Fibroblast of gingiva (primary cell): ENCODE measurements around the gene MCAT.

Experiments used
- DNase-seq: peaks from one replicate; pipeline ENCODE4 v3.0.0-alpha.2; 2011; ENCODE audit warnings: low read depth

MCAT gene

DNA sequence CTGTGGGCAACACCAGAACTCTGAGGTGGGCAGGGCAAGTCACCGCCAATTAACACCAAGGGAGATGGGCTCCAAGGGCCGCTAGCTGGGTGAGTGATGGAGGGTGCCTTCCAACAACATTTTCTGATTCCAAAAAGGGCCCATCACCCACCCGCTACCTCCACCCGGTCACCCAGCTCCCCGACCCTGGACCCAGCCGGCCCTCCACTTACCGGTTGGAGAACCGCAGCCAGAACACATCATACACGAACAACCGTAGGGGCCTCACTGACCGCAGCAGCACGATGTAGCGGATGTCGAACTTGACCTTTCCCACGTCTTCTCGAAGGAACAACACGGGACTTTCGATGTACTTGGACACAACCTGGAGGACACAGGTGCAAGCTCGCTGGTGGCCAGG lies 29.0 kb upstream of the MCAT start:
- DNase-seq = no peak

GRCh38 chr22:43171607-43172006 lies 28.4 kb upstream of the MCAT start:
- no peak for DNase-seq

GRCh38 chr22:43171019-43171491 lies 27.9 kb upstream of the MCAT start:
- no peak for DNase-seq

DNA sequence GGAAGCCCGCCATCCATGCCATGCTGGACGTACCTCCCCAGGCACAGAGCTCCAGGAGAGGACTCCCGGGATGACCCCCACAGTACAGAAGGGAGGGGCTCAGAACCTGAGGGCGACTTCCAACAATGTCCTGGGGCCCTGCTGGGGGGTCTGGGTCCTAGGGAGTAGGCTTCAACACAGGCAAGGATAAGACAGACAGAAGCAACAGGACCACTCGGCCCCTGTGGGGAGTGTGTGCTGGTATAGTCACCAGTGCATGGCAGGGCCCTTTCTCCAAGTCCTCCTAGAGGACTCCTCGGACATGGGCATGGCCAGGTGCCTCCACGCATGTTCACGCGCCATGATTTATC lies 26.9 kb upstream of the MCAT start:
- DNase-seq = no peak

DNA sequence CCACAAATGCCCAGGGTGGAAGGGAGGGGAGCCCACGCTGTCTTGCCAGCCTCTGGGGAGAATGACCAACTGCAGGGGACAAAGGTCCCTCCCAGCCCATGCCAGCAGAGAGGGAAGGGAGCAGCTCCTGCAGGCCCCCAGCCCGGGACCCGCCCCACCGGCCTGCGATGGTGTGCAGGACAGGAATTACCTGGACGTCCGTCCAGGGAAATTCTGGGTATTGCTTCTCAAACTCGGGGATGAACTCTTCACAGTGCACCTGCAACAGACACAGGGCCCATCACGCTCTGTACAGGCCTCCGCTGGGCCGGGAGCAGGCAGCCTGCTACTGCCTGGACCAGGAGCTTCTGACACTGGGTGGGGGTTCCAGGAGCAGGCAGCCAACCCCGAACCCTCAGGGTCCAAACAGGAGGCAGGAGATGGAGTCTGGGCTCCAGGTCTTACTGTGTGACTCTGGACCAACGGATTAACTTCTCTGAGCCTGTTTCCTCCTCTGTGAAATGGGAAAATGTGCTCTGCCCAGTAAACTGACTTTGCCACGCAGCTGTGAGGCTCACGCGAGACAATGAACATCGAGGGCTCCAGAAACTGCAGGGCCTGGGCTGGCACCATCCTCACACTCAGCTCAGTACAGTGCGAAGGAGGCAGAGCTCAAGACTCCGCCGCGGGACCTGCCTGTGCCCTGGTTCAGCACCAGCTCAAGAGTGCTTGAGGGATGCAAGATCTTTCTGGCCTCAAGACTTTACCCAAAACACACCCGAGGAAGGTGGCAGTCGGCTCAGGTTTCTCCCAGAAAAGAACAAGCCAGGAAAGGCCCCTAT lies 26.3 kb upstream of the MCAT start:
- DNase-seq = no peak

- DNase-seq = peak; percentile 60
These were observed 25.5 kb upstream of the MCAT start for GRCh38 chr22:43168471-43169309.

- DNase-seq = no peak
These were observed 23.9 kb upstream of the MCAT start for GRCh38 chr22:43167001-43167589.

DNA sequence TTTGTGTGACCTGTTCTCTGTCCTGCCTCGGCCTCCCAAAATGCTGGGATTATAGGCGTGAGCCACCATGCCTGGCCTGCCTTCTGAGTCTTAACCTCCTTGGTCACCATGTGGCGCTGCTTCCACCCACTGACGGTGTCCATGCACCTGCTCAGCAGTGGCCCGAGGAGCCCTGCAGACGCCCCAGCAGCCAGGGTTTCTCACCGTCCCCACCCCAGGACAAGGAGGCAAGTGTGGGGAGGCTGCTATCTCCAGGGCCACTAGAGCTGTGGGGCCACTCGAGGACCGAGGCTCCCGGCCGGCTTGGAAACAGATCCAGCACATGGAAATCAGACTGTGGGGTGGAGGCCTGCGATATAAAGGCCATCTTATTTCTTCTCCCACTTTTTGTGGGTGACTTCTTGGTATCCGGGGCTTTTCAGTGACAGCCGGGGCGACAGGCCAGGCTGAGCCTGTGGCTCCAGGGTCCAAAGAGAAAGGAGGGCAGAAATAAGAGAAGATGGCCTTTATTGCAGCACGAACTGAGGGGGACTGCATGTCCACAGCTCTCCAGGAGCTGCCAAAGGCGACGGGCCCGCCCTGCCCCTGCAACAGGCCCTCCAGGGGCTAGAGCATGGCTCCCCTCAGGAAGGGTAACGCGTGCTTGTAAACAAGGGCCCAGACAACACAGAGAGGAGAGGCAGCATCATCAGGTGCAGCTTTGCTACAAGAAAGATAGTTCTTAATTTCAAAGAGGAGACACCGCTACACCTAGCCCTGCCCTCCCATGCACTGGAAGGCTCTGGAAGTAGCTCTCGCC lies 23.1 kb upstream of the MCAT start:
- no peak for DNase-seq

DNA sequence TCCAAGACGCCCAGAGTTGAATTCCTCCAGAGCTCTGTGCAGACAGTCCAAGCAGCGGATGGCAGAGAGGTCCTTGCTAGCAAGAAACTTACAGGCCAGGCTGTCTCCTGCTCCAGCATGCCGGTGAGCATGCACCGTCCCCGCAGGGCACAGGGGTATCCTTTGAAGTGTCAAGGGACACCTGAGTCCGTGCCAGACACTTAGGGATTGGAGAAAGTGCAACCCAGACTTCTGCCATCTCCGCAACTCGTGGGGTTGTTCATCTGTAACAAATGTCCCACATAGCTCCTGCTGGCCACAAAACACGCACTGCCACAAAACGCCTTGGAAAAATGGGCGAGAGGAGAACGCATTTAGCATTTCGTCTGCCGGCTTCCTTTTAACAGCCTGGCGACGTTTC lies 21.4 kb upstream of the MCAT start:
- DNase-seq = no peak

- DNase-seq = no peak
These were observed 20.1 kb upstream of the MCAT start for GRCh38 chr22:43163241-43163795.

DNA sequence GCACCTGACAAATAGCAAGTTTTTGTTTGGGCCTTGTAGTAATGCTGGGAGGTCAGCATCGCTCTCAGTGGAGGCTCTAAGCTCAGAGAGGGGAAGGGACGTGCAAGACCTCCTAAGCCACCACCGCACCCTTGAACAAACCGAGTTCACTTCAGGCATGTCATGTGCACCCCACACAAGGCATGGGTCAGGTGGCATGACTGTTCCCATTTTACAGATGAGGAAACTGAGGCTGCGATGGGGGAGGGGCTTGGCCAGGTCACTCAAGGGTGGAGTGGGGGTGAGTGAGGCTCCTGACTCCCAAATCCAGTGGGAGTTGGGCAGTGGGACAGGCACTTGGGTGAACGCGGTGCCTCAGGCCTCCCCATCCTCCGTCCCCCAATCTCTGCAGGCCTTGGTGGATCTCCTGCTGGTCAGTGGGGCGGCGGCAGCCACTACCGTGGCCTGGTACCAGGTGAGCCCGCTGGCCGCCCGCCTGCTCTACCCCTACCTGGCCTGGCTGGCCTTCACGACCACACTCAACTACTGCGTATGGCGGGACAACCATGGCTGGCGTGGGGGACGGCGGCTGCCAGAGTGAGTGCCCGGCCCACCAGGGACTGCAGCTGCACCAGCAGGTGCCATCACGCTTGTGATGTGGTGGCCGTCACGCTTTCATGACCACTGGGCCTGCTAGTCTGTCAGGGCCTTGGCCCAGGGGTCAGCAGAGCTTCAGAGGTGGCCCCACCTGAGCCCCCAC lies 19.4 kb upstream of the MCAT start:
- no peak for DNase-seq

- no peak for DNase-seq
These were observed 17.4 kb upstream of the MCAT start for GRCh38 chr22:43160497-43161126.

DNA sequence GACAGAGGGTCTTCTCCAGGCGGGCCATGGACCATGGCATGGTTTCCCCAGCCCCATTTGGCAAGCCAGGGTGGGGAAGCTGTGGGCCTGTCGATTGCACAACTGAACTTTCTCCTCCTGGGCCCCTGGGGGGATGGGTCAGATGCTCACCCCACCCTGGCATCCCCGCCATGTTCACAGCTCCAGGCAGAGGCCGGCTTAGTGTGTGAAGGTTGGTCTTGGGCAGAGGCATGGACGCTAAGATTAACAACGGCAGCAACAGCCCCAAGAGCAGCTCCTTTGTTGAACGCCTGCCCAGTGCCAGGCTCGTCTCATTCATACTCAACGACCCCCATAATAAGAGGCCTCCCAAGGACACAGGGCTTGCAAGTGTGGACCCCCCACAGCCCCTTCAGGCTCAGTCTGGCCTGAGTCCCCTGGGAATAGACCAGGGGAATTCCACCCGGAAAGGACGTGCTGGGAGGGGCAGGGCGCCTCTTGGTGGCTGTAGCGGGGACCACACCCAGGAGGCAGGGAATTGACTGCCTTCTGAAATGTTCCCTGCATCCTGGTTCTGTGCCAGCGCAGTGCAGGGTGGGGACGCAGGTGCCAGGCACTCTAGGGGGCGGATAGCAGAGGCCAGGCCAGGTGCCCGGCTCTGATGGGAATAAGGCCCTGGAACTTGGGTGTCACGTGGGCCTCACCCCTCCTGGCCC lies 16.4 kb upstream of the MCAT start:
- no peak for DNase-seq

GRCh38 chr22:43158778-43159483 lies 15.7 kb upstream of the MCAT start:
- DNase-seq = no peak

GRCh38 chr22:43157874-43158546 lies 14.8 kb upstream of the MCAT start:
- DNase-seq = no peak

- peak; percentile 36 for DNase-seq
These were observed 13.2 kb upstream of the MCAT start for GRCh38 chr22:43156413-43156812.

GRCh38 chr22:43155789-43156188 lies 12.6 kb upstream of the MCAT start:
- no peak for DNase-seq

GRCh38 chr22:43154887-43155536 lies 11.8 kb upstream of the MCAT start:
- DNase-seq = no peak
